Sigmoid colon (tissue), 7 donors: ENCODE measurements around the gene ATP1B4. TPM values are rescaled to one million over a fixed set of nuclear protein-coding genes. Genes with fewer than 3 reads are reported as not detected.

Experiments used
- DNase-seq: peaks from one replicate; pipeline ENCODE4 v3.0.0-alpha.2; 2019
- H3K27ac ChIP-seq, 4 donors: fragments of 200-600 bp; sonication (generic); one replicate each; pipeline ENCODE4 v1.5.1; 2016 to 2019; ENCODE audit warnings: mild to moderate bottlenecking in 1 of 4
- H3K27me3 ChIP-seq, 3 donors: fragments of 200-600 bp; sonication (generic); one replicate each; pipeline ENCODE4 v1.5.1; 2019; ENCODE audit warnings: mild to moderate bottlenecking in 1 of 3
- H3K36me3 ChIP-seq, 4 donors: fragments of 200-600 bp; sonication (generic); one replicate each; pipeline ENCODE4 v1.5.1; 2016 to 2019
- H3K4me1 ChIP-seq, 4 donors: fragments of 200-600 bp; sonication (generic); one replicate each; pipeline ENCODE4 v1.5.1; 2017 to 2019
- H3K4me3 ChIP-seq, 4 donors: fragments of 200-600 bp; sonication (generic); one replicate each; pipeline ENCODE4 v1.5.1; 2017 to 2019; ENCODE audit warnings: mild to moderate bottlenecking in 2 of 4, moderate library complexity in 1 of 4
- H3K9me3 ChIP-seq, 4 donors: fragments of 200-600 bp in 3 of 4; sonication (generic) in 3 of 4; one replicate each; pipeline versions ENCODE4 v1.5.1 to v1.6.1; 2013 to 2019
- CTCF ChIP-seq, 4 experiments: fragments of 450-650 bp in 3 of 4; fragments of 200-600 bp in 1 of 4; IDR thresholded peaks; one replicate each; pipeline ENCODE4 v1.5.1; 2016 to 2019; ENCODE audit warnings: antibody characterized with exemption in 4 of 4, mild to moderate bottlenecking in 3 of 4, moderate library complexity in 2 of 4
- EP300 ChIP-seq, 4 donors: sonication (generic); formaldehyde crosslinking; IDR thresholded peaks; one replicate each; pipeline ENCODE4 v1.6.1; 2017; ENCODE audit warnings: antibody characterized with exemption in 4 of 4
- POLR2A ChIP-seq, 2 donors: fragments of 450-650 bp; IDR thresholded peaks; one replicate each; pipeline ENCODE4 v1.6.1; 2016; ENCODE audit warnings: antibody characterized with exemption in 2 of 2, mild to moderate bottlenecking in 2 of 2, moderate library complexity in 2 of 2
- POLR2AphosphoS5 ChIP-seq, 4 donors: sonication (generic); formaldehyde crosslinking; IDR thresholded peaks; one replicate each; pipeline ENCODE4 v1.6.1; 2017; ENCODE audit warnings: antibody characterized with exemption in 4 of 4
- WGBS, 2 donors: extraction: QIAGEN DNeasy Blood & Tissue Kit; methylation state at CpG; one replicate each; pipeline ENCODE4 v1.1.7; 2013; 5-methylcytosine and 5-hydroxymethylcytosine counted together
- intact Hi-C: fragments of 100-400 bp; cut with DNase I; formaldehyde crosslinking; loops from one replicate; pipeline ENCODE4 v1.15.1; 2023
- polyA plus RNA-seq, 3 donors: library from polyadenylated mRNA; stranded (reverse); fragments of 200-250 nt; gene quantifications; one replicate each; pipeline ENCODE4 v1.2.3, GENCODE V29; 2013
- total RNA-seq, 4 donors: library from RNA; depleted of rRNA; stranded (reverse); fragments of >200 nt; gene quantifications; one replicate each; pipeline ENCODE4 v1.1.0, GENCODE V29; 2016
- donor health status: healthy with polysubstance abuse.
- donor health status: Bipolar disorder and iron deficiency.
- donor health status: healthy.

ATP1B4 gene
- total RNA-seq (not detected), polyA plus RNA-seq (not detected)

GRCh38 chrX:120361764-120362305, at the start of gene ATP1B4:
Gene ATP1B4 (plus strand): TSS chrX:120362089. CDS start chrX:120362169, 80 bp downstream.
- no peak for TF ChIP-seq POLR2AphosphoS5 (IDR thresholded peaks at IDR 0.05)
- no peak for TF ChIP-seq EP300 (IDR thresholded peaks at IDR 0.05)
- TF ChIP-seq POLR2A (IDR thresholded peaks at IDR 0.05): no peak
- WGBS, 2 donors: 91% methylated on average over 9 of the region's 9 CpGs
- Histone ChIP-seq H3K9me3 (no peaks in the 10 kb centered on the region), H3K27ac (no peak within 1 kb of the TSS), H3K4me1 (no peaks in the 10 kb centered on the region), H3K36me3 (no peaks in the 10 kb centered on the region), H3K4me3 (no peak within 1 kb of the TSS), H3K27me3 (no peaks in the 10 kb centered on the region)
- intact Hi-C loops: no loop called here
- no peak for DNase-seq

GRCh38 chrX:120315776-120316175, 46.1 kb upstream of the ATP1B4 start:
- H3K4me1 ChIP-seq: peaks cover 0 to 6% (median 5%) of the 10 kb centered on the region in 4 donors
- TF ChIP-seq EP300 (IDR thresholded peaks at IDR 0.05): no peak
- TF ChIP-seq CTCF (IDR thresholded peaks at IDR 0.05): no peak
- no peak for TF ChIP-seq POLR2A (IDR thresholded peaks at IDR 0.05)
- TF ChIP-seq POLR2AphosphoS5 (IDR thresholded peaks at IDR 0.05): no peak

GRCh38 chrX:120316587-120317283, 45.2 kb upstream of the ATP1B4 start:
- Histone ChIP-seq H3K36me3 (no peaks in the 10 kb centered on the region), H3K27ac (no peak overlapping the region), H3K4me1 (no peaks in the 10 kb centered on the region), H3K27me3 (no peaks in the 10 kb centered on the region), H3K4me3 (no peak overlapping the region), H3K9me3 (no peaks in the 10 kb centered on the region)
- WGBS, 2 donors: 23 to 67% methylated on average over 5 of the region's 5 CpGs
- DNase-seq: no peak
- intact Hi-C loops: loop anchor here (10.0 kb wide), 1 partner anchor 158 kb away; no protein-coding TSS in a partner anchor
- TF ChIP-seq POLR2A (IDR thresholded peaks at IDR 0.05): no peak
- no peak for TF ChIP-seq EP300 (IDR thresholded peaks at IDR 0.05)
- TF ChIP-seq CTCF (IDR thresholded peaks at IDR 0.05): no peak
- no peak for TF ChIP-seq POLR2AphosphoS5 (IDR thresholded peaks at IDR 0.05)

More at GRCh38 chrX:120315776-120316175, 46.1 kb upstream of the ATP1B4 start:
- Histone ChIP-seq H3K36me3 (no peaks in the 10 kb centered on the region), H3K9me3 (no peaks in the 10 kb centered on the region), H3K27me3 (peaks cover 0 to 7% (median 0%) of the 10 kb centered on the region in 3 donors), H3K4me3 (no peak overlapping the region), H3K27ac (no peak overlapping the region)
- no peak for DNase-seq
- intact Hi-C loops: loop anchor here (10.0 kb wide), 1 partner anchor 159 kb away; no protein-coding TSS in a partner anchor
- 39 to 46% methylated on average over 4 of the region's 4 CpGs for WGBS, 2 donors

GRCh38 chrX:120318411-120318810, 43.5 kb upstream of the ATP1B4 start:
- DNase-seq: no peak
- H3K9me3 ChIP-seq: no peaks in the 10 kb centered on the region
- H3K36me3 ChIP-seq: no peaks in the 10 kb centered on the region
- H3K27ac ChIP-seq: no peak overlapping the region
- no peaks in the 10 kb centered on the region for H3K27me3 ChIP-seq
- H3K4me3 ChIP-seq: no peak overlapping the region
- TF ChIP-seq POLR2A (IDR thresholded peaks at IDR 0.05) (no peak), POLR2AphosphoS5 (IDR thresholded peaks at IDR 0.05) (no peak), CTCF (IDR thresholded peaks at IDR 0.05) (no peak), EP300 (IDR thresholded peaks at IDR 0.05) (no peak)
- H3K4me1 ChIP-seq: no peaks in the 10 kb centered on the region
- intact Hi-C loops: loop anchor here (10.0 kb wide), 1 partner anchor 156 kb away; no protein-coding TSS in a partner anchor
- WGBS, 2 donors: 71 to 72% methylated on average over 4 of the region's 4 CpGs

- H3K9me3 ChIP-seq: no peaks in the 10 kb centered on the region
- no peaks in the 10 kb centered on the region for H3K36me3 ChIP-seq
- WGBS, 2 donors: 88 to 90% methylated on average over 4 of the region's 4 CpGs
- H3K27ac ChIP-seq: no peak overlapping the region
- no peak overlapping the region for H3K4me3 ChIP-seq
- no peak for DNase-seq
- H3K27me3 ChIP-seq: no peaks in the 10 kb centered on the region
- no peak for TF ChIP-seq POLR2A (IDR thresholded peaks at IDR 0.05)
- TF ChIP-seq EP300 (IDR thresholded peaks at IDR 0.05): no peak
- no peak for TF ChIP-seq POLR2AphosphoS5 (IDR thresholded peaks at IDR 0.05)
- no peak for TF ChIP-seq CTCF (IDR thresholded peaks at IDR 0.05)
- no peaks in the 10 kb centered on the region for H3K4me1 ChIP-seq
- intact Hi-C loops: no loop called here
Measured at GRCh38 chrX:120321520-120322281, 40.2 kb upstream of the ATP1B4 start.
